Suprapubic skin (tissue), 3 donors: Measurements from ENCODE around the gene LRPPRC.

ENCODE experiments used
- CTCF ChIP-seq, 2 donors: fragments of 200-600 bp in 1 of 2; fragments of 450-650 bp in 1 of 2; sonication (generic) in 1 of 2; IDR thresholded peaks; one replicate each; pipeline ENCODE4 v1.5.1; 2016 to 2019; ENCODE audit warnings: antibody characterized with exemption in 2 of 2, mild to moderate bottlenecking in 1 of 2, moderate library complexity in 1 of 2
- EP300 ChIP-seq: sonication (generic); formaldehyde crosslinking; IDR thresholded peaks from one replicate; pipeline ENCODE4 v1.6.1; 2017; ENCODE audit warnings: antibody characterized with exemption
- POLR2A ChIP-seq, 2 donors: fragments of 450-650 bp; IDR thresholded peaks; one replicate each; pipeline ENCODE4 v1.6.1; 2017; ENCODE audit warnings: antibody characterized with exemption in 2 of 2, mild to moderate bottlenecking in 2 of 2, moderate library complexity in 2 of 2

GRCh38 chr2:43943323-43943722 is 52.5 kb downstream of the LRPPRC start:
- TF ChIP-seq CTCF (IDR thresholded peaks at IDR 0.05) = no peak
- TF ChIP-seq POLR2A (IDR thresholded peaks at IDR 0.05) = no peak
- no peak for TF ChIP-seq EP300
